ENCODE results near the gene SLCO2A1. TPM values are rescaled to one million over a fixed set of nuclear protein-coding genes. Genes with fewer than 3 reads are reported as not detected.

SLCO2A1 gene
- total and polyA plus RNA-seq, 8 donors, result 34.7 to 180 (median 57.6) TPM

DNA sequence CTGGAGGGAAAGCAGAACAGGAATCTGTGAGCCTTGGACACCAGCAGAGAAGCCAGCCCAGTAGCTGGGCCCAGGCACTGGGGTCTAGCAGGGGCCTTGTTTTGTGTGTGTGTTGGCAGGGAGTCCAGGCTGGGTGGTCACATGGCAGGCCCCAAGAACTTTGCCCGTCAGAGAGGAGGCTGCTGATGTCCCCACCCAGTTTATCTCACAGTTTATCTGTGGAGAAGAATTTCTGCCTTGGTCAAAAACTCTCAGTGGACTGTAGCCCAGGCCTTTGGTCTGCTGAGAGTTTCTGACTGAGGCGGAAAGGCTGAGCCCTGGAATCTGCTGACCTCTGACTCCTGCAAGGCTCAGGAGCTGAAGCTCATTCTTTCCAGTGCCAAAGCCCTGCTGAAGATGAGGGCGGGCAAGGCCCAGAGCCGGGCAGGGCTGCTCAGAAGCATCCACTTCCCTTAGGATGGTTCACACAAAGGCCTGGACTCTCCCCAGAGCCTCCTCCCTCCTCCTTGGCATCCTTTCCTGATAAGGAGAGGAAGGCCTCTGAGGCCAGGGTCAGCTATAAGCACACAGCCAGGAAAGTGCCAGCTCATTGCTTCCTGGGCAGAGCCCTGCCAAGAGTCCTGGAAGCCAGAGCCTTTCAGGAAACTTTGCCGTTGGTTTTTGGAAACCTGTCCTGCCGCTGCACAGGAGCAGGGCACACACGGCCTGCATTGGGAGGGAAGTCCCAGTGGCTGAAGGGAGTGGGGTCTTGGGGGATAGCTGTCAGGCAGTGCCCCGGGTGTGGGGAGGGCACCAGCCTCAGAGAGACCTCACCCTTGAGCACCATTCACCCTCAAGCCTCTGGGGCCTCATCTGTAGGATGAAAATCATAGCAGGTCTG is 37.2 kb upstream of the SLCO2A1 start:
- TF ChIP-seq, protein P1, sequence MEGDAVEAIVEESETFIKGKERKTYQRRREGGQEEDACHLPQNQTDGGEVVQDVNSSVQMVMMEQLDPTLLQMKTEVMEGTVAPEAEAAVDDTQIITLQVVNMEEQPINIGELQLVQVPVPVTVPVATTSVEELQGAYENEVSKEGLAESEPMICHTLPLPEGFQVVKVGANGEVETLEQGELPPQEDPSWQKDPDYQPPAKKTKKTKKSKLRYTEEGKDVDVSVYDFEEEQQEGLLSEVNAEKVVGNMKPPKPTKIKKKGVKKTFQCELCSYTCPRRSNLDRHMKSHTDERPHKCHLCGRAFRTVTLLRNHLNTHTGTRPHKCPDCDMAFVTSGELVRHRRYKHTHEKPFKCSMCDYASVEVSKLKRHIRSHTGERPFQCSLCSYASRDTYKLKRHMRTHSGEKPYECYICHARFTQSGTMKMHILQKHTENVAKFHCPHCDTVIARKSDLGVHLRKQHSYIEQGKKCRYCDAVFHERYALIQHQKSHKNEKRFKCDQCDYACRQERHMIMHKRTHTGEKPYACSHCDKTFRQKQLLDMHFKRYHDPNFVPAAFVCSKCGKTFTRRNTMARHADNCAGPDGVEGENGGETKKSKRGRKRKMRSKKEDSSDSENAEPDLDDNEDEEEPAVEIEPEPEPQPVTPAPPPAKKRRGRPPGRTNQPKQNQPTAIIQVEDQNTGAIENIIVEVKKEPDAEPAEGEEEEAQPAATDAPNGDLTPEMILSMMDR (IDR thresholded peaks at IDR 0.05), result no peak
- Histone ChIP-seq H3K4me1 (peaks cover 3 to 10% of the 10 kb centered on the region in 2 donors), H3K27me3 (no peaks in the 10 kb centered on the region), H3K36me3 (no peaks in the 10 kb centered on the region), H3K27ac (peak overlapping the region; percentile 48 to 63), H3K9me3 (no peaks in the 10 kb centered on the region), H3K4me3 (no peak overlapping the region)
- ATAC-seq (peak; percentile 67), DNase-seq (no peak)
- intact Hi-C loops (cut with DNase I), result no loop called here

DNA sequence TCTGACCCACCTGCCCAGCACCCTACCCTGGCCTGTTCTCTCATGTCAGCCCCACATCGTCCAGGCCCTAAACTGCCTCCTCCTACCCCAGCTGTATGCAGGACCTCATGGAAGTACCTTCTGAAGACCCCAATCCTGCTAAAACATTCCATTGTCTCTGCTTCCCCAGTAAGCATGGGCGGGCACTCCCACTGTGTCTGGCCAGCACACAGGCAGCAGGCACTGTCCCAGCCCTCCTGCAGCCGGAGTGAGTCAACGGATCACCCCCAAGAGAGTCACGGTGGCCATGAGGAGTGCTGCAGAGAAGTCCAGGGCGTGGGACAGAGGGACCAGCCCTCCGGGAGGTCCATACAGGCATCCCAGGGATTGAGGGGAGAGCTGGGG is 36.4 kb upstream of the SLCO2A1 start:
- intact Hi-C loops (cut with DNase I), result no loop called here
- H3K4me3 ChIP-seq, result no peak overlapping the region
- DNase-seq (no peak), ATAC-seq (no peak)
- TF ChIP-seq, protein P1 (IDR thresholded peaks at IDR 0.05), result no peak
- H3K4me1 ChIP-seq, result peaks cover 0 to 10% of the 10 kb centered on the region in 2 donors
- H3K9me3 ChIP-seq, result no peaks in the 10 kb centered on the region
- no peaks in the 10 kb centered on the region for H3K36me3 ChIP-seq
- no peaks in the 10 kb centered on the region for H3K27me3 ChIP-seq
- peak overlapping the region; percentile 48 to 63 for H3K27ac ChIP-seq

DNA sequence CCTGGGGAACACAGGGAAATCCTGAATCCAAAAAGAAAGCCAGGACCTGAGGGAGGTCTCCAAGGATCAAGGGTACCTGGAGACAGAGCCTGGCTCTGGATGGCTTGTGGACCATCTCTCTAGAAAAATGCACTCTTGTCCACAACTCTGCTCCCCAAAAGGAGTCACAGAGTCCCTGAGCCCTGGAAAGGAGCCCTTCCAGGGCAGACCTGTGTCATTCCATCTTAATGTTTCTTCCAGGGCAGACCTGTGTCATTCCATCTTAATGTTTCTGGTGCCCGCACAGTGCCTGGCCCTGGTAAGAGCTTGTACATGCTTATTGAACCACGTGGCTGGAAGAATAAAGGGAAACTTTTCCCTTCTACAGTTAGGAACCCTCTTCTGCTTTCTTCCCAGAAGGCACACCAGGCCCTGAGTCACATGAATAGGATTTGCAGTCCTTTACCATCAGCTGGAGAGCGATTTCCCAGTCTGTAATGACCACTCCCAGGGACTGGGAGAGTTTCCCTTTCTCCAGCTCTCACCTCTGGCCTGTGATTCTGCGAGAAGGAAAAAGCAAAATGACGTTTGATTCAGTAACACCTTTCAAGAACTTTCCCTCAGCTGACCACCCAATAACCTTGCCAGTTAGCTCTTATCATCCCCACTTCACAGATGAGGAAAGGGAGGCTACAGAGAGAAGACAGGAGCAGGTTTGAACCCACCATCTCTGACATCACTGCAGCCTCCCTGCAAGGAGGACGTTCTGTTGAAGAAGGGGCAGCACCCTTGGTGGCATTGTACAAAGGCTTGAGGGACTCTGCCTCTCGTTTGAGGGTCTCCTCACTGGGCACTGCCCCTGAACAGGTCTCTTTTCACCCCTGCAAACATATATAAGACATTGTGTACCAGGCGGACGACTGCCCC is 35.8 kb upstream of the SLCO2A1 start:
- H3K27me3 ChIP-seq, result no peaks in the 10 kb centered on the region
- no peaks in the 10 kb centered on the region for H3K36me3 ChIP-seq
- H3K27ac ChIP-seq, result peak overlapping the region in 1 of 2 donors; percentile 63
- intact Hi-C loops (cut with DNase I), result no loop called here
- TF ChIP-seq, protein P1 (IDR thresholded peaks at IDR 0.05), result no peak
- H3K9me3 ChIP-seq, result no peaks in the 10 kb centered on the region
- ATAC-seq (no peak), DNase-seq (no peak)
- no peak overlapping the region for H3K4me3 ChIP-seq
- peaks cover 0 to 15% of the 10 kb centered on the region in 2 donors for H3K4me1 ChIP-seq

DNA sequence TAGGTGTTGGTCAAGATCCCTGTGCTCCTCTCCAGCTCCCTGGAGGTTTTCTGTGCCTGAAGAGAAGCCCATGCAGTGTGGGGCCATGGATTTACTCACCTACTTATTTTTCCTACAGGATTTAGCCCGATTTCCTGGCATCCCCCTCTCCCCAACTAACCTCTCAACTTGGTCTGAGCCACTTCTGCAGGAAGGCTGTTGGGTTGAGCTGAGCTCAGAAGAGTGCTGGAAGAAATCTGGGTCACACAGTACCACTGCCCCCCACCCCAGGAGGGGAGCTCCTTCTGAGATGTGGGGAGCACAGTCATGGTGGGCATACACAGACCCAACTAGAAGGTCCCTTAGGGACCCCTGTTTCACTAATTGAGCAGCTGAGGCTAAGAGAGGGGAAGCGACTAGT is 34.4 kb upstream of the SLCO2A1 start:
- Histone ChIP-seq H3K4me1 (peaks cover 0 to 25% of the 10 kb centered on the region in 2 donors), H3K36me3 (no peaks in the 10 kb centered on the region), H3K9me3 (no peaks in the 10 kb centered on the region), H3K4me3 (no peak overlapping the region), H3K27me3 (no peaks in the 10 kb centered on the region), H3K27ac (no peak overlapping the region)
- DNase-seq (no peak), ATAC-seq (no peak)
- intact Hi-C loops (cut with DNase I), result no loop called here
- TF ChIP-seq, protein P1 (IDR thresholded peaks at IDR 0.05), result no peak

DNA sequence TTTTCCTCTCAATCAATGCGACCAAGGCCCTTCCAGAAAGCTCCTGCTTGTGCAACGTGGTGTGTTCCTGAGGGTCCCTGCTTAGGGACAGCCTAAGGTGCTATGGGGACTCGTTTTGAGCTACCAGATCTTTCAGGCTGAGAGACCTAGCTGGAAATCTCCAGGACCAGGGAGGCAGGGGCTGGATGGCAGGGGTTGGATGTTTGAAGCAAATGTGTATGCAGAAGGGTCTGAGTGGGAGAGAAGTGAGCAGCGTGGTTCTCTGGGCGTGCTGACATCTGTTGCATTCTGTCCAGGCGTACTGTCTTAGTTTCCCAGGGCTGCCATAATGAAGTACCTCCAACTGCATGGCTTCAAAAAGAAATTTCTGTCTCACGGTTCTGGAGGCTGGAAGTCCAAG is 31.7 kb upstream of the SLCO2A1 start:
- no peak for DNase-seq
- peaks cover 11 to 43% of the 10 kb centered on the region in 2 donors for H3K4me1 ChIP-seq
- intact Hi-C loops (cut with DNase I), result no loop called here
- no peaks in the 10 kb centered on the region for H3K9me3 ChIP-seq
- no peaks in the 10 kb centered on the region for H3K27me3 ChIP-seq
- ATAC-seq, result no peak
- H3K27ac ChIP-seq, result no peak overlapping the region
- H3K36me3 ChIP-seq, result no peaks in the 10 kb centered on the region
- no peak overlapping the region for H3K4me3 ChIP-seq
- TF ChIP-seq, protein P1 (IDR thresholded peaks at IDR 0.05), result no peak
